HG03064 (cell line): Measurements from ENCODE around the gene ARSG.
"Not testable (repeated sequence)": the region's sequence is repeated elsewhere in the genome, so short reads cannot be mapped to it uniquely, and the experiment has no call there.

ENCODE experiments used
- ATAC-seq: cut with Tn5 transposase; IDR thresholded peaks from one replicate; pipeline ENCODE4 v1.9.1; 2021; ENCODE audit warnings: low read depth; ENCODE audit not compliant: unreplicated experiment

ARSG gene

DNA sequence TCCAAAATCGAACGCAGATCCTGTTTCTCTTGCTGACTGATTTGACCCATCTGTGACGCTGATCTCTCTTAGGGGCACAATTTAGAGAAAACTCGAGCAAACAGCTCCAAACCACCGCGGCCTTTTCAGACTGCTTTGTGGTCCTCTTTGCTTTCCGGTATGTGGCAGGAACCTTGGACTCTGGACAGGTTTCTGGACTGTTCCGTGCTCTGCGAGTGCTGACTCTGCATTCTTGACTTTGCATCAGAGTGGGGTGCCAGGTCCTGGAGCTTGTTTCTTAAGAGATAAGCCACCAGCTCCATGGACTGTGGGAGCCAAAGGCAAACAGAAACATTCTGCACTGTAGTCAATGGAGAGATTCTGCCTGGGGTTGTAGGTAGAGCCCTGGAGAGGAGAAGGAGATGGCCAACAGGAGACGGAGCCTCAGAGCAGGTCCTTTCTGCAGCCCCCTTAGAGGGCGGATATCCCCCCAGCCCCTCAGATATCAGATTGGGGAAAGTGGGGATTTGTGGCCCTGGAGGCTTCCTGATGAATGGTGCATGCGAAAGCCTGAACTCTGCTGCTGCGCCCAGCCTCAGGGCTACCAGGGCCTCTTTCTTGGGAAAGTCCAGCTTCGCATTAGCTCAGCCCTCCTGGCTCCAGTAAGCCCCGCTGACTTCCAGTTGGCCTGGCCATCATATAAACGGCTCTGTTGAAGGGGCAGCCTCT is 100.4 kb downstream of the ARSG start:
- no peak for ATAC-seq

DNA sequence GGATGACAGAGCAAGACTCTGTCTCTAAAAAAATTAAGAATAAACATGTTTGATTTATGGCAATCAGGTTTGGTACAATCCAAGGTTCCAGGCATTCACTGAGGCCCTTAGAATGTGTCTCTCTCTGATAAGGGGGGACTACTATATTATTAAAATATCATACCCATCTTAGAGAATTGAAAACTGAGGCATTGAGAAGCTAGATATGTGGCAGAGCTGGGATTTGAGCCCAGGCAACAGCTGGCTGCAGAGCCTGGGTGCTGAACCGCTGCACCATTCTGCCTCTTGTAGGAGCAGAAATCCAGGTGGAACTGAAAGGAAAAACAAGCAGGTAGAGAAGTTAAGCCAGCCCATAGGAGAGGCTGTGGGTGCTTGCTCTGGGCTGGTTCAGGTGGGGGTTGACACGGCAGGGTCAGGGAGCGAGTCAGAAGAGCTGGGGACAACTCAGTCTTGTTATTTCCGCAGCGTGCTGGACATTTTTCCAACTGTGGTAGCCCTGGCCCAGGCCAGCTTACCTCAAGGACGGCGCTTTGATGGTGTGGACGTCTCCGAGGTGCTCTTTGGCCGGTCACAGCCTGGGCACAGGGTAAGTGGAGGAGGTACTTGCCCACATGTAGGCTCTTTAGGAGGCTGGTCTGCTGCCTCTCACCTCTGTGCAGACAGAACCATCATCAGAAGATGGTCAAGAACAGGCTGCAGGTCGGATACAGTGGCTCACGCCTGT is 103.5 kb downstream of the ARSG start:
- ATAC-seq: no peak

- ATAC-seq: no peak
These were observed 105.2 kb downstream of the ARSG start for GRCh38 chr17:68396226-68397107.

GRCh38 chr17:68397108-68397536 is 105.8 kb downstream of the ARSG start:
- no peak for ATAC-seq

DNA sequence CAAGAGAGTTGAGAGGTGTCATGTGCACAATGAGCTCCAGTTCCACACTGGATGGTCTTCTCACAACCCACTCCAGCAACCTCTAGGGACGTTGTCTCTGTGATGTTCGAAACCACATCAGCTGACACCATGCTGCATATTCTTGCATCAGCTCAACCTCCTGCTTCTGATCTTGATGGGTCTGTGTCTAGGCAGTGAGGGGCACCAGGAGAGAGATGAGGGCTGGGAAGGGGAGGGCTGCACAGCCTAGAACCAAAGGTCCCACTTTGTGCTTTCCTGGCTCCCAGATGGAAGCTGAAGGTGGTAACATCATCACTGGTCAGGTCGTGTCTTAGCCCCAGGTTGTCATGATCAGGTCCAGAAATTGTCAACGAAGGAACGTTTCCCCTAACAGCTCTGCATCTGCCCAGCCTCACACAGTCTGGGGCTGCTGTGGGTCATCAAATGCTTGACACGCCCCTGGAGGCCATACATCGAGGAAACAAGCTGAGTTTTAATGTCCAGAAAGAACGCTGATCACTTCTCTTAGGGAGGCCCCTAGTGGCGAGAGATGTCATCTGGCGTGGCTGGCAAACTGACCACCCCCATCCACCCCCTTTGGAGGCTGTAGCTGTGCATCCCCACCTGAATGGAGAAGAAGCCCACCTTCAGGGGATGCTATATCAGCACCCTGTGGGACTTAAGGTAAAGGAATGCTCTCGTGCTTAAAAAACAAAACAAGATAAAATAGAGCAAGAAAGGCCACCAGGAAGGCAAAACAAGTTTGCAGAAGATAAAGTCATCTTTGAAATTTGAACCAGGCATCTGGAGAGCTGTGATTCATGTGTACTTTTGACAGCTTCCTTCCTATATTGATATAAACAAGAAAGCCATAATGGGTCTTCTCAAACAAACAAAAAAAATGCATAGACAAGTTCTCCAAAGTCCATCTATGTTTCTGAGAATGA is 107.7 kb downstream of the ARSG start:
- ATAC-seq: no peak

DNA sequence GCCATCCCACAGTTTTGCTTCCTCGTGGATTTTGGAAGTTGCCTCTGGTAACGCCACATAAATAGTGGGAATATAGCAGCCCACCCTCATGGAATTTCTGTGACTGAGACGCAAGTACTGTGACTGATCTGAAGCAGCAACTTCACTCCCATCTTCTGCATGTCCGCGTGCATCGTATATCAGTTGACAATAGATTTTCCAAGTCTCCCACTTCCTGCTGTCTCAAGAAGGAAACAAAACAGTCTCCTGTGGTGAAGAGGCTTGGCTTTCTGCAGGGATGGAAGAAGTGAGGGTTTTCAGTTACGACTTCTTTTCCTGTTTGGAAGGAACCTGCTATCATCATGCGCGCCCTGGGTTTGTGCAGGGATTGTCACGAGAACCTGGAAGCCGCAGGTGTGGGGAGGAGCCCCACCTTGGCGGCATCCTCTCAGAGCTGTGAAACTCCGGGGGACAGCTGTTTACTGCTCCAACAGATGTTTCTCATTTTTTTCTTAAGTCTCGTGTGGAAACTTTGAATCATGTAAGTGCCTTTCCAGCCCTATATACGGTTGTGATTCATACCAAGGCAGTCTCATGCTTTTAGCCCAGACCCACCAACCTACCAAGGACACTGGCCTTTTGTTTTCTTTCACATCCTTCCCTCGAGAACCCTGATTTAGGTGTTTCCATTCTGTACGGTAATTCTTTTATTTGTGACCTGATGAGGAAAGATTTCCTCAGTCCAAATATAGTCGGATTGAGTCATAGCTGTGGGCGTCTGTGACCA is 108.5 kb downstream of the ARSG start:
- ATAC-seq: no peak

GRCh38 chr17:68400404-68400735 is 109.1 kb downstream of the ARSG start:
- no peak for ATAC-seq

DNA sequence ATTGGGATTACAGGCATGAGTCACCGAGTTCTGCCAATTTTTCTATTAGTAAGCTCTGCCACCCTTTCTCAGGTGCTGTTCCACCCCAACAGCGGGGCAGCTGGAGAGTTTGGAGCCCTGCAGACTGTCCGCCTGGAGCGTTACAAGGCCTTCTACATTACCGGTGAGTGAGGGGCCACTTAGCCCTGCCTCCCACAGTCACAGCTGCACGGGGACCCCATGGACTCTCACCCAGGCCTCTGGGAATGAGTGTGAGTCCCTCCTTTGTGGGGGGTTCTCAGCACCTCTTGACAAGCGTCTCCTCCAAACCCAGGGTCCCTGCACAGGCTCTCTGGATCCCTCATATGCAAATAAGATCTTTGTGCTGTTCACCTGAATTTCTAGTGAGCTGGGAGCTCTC is 110.0 kb downstream of the ARSG start:
- no peak for ATAC-seq

DNA sequence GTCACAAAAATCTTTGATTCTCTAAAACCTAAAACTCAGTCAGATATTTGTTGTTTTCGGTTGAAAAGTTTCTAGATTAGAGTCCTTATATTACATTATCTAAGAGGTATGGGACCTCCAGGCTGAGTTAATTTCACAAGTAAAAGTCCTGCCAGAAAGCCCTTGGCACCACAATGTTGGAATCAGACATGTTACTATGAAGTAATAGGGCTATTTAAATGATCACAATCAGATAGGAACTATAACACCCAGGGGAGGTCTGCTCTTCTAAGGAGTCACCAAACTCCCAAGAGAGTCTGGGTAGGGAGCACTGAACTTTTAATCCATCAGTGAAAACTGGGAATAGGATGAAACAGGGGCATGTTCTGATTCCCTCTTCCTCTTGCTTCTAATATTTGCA is 111.8 kb downstream of the ARSG start:
- ATAC-seq: no peak

DNA sequence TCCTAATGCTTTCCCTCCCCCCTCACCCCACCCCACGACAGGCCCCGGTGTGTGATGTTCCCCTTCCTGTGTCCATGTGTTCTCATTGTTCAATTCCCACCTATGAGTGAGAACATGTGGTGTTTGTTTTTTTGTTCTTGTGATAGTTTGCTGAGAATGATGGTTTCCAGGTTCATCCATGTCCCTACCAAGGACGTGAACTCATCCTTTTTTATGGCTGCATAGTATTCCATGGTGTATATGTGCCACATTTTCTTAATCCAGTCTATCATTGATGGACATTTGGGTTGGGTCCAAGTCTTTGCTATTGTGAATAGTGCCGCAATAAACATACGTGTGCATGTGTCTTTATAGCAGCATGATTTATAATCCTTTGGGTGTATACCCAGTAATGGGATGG is 112.5 kb downstream of the ARSG start:
- not testable (repeated sequence) for ATAC-seq

DNA sequence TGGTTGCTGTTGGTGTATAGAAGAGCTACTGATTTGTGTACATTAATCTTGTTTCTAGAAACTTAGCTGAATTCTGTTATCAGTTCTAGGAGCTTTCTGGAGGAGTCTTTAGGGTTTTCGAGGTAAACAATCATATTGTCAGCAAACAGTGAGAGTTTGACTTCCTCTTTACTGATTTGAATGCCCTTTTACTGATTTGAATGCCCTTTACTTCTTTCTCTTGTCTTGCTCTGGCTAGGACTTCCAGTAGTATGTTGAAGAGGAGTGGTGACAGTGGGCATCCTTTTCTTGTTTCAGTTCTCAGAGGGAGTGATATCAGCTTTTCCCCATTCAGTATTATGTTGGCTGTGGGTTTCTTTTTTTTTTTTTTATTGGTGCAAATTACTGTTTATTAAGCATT is 116.4 kb downstream of the ARSG start:
- ATAC-seq: not testable (repeated sequence)

DNA sequence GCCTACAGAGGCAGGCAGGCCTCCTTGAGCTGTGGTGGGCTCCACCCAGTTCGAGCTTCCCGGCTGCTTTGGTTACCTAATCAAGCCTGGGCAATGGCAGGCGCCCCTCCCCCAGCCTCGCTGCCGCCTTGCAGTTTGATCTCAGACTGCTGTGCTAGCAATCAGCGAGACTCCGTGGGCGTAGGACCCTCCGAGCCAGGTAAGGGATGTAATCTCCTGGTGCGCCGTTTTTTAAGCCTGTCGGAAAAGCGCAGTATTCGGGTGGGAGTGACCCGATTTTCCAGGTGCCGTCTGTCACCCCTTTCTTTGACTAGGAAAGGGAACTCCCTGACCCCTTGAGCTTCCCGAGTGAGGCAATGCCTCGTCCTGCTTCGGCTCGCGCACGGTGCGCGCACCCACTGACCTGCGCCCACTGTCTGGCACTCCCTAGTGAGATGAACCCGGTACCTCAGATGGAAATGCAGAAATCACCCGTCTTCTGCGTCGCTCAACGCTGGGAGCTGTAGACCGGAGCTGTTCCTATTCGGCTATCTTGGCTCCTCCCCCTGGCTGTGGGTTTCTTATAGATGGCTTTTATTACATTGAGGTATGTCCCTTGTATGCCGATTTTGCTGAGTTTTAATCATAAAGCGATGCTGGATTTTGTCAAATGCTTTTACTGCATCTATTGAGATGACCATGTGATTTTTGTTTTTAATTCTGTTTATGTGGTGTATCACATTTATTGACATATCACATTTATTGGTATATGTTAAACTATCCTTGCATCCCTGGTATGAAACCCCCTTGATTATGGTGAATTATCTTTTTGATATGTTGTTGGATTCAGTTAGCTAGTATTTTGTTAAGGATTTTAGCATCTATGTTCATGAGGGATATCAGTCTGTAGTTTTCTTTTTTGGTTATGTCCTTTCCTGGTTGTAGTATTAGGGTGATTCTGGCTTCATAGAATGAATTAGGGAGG is 122.6 kb downstream of the ARSG start:
- not testable (repeated sequence) for ATAC-seq

GRCh38 chr17:68414901-68415300 is 123.6 kb downstream of the ARSG start:
- not testable (repeated sequence) for ATAC-seq

- no peak for ATAC-seq
These were observed 126.0 kb downstream of the ARSG start for GRCh38 chr17:68417317-68417716.

DNA sequence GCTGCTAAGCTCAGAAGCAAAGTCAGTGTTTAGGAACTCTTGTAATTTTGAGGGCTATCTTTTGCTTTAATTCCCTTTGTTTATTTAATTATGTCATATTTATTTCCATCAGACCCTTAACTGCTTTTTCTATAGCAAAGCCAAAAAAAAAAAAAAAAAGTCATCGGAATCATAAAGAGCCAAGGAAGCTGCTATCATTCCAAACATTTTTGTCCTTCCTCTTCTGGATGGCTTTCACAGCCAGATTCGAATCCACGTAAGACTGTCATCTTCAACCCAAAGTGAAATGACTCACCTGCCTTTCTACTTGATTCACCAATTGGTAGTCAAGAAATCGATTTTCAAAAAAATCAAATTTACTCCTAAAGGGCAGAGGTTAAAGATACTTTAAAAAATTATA is 127.6 kb downstream of the ARSG start:
- no peak for ATAC-seq

- ATAC-seq: no peak
These were observed 128.8 kb downstream of the ARSG start for GRCh38 chr17:68420065-68420464.

DNA sequence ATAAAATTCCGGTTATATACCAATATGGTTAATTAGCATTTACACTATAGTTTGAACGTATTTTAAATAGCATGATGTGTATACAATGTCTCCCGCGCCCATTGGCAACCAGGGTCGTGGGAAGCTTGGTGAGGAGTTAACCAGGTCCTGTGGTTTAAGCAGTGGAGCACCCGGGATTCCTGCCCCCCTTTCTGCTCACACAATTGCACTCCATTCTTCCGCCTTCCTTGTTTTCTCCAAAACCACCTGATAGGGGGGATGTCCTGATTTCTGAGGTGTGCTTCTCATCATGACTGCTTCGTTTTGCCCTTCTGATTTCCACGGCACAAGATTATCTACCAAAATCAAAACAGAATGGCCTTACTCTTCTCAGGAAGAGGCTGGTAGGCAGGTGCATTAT is 130.2 kb downstream of the ARSG start:
- no peak for ATAC-seq

DNA sequence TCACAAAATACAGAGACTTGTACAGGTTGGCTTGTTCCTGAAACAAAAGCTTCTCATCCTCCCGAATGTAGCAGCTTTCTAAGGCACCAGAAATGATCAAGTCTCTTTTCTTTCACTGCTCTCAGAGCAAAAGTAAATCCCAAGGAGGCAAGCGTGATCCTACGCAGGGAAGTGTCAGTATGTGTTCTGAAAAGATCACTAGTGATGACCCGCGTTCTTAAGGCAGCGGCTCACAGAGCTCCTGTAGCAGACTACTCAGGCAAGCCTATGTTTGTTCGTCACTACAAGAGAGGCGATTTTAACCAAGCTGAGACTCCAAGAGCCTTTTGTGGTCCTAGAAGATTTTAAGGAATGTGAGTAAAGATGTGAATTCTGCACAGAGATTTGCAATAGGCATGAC is 131.5 kb downstream of the ARSG start:
- no peak for ATAC-seq
